Uterus (tissue), 4 donors: ENCODE measurements around the gene NCEH1. TPM values are rescaled to one million over a fixed set of nuclear protein-coding genes. Genes with fewer than 3 reads are reported as not detected.

Experiments used
- DNase-seq, 2 donors: peaks; one replicate each; pipeline ENCODE4 v3.0.0-alpha.2; 2019 to 2020
- H3K27ac ChIP-seq, 2 donors: fragments of 200-600 bp; sonication (generic); 1 replicate in 1 of 2; 2 replicates in 1 of 2; pipeline ENCODE4 v1.5.1; 2016 to 2018
- H3K27me3 ChIP-seq, 2 donors: fragments of 200-600 bp; sonication (generic); one replicate each; pipeline ENCODE4 v1.5.1; 2018 to 2019; ENCODE audit warnings: control low read depth in 1 of 2
- H3K36me3 ChIP-seq, 2 donors: fragments of 200-600 bp; sonication (generic); one replicate each; pipeline ENCODE4 v1.5.1; 2019; ENCODE audit warnings: control low read depth in 1 of 2
- H3K4me1 ChIP-seq, 2 donors: fragments of 200-600 bp; sonication (generic); one replicate each; pipeline ENCODE4 v1.5.1; 2018 to 2019; ENCODE audit warnings: control low read depth in 1 of 2
- H3K4me3 ChIP-seq, 2 donors: fragments of 200-600 bp; sonication (generic); 1 replicate in 1 of 2; 2 replicates in 1 of 2; pipeline ENCODE4 v1.5.1; 2018 to 2019; ENCODE audit warnings: mild to moderate bottlenecking in 1 of 2
- H3K9me3 ChIP-seq, 2 donors: fragments of 200-600 bp; sonication (generic); one replicate each; pipeline ENCODE4 v1.5.1; 2019; ENCODE audit warnings: control low read depth in 1 of 2
- POLR2A ChIP-seq, 2 donors: fragments of 450-650 bp; IDR thresholded peaks; one replicate each; pipeline ENCODE4 v1.6.1; 2016; ENCODE audit warnings: antibody characterized with exemption in 2 of 2, mild to moderate bottlenecking in 1 of 2, moderate library complexity in 1 of 2
- intact Hi-C: fragments of 100-400 bp; cut with DNase I; formaldehyde crosslinking; loops from one replicate; pipeline ENCODE4 v1.15.1; 2023; ENCODE audit warnings: low total_unique reads
- total RNA-seq, 4 donors: library from RNA; depleted of rRNA in 3 of 4; stranded (reverse); fragments of >200 nt in 3 of 4; gene quantifications; one replicate each; pipeline versions ENCODE4 v1.1.0 to v1.2.4, GENCODE V29; 2014 to 2023
- TF ChIP-seq, protein P1 (sequence below), 4 experiments: fragments of 200-600 bp in 2 of 4; fragments of 450-650 bp in 2 of 4; sonication (generic) in 2 of 4; IDR thresholded peaks; one replicate each; pipeline ENCODE4 v1.5.1; 2016 to 2019; ENCODE audit warnings: antibody characterized with exemption in 4 of 4, mild to moderate bottlenecking in 2 of 4, moderate library complexity in 1 of 4
- donor health status: DM: yes; HTN: yes; CAD: no.

Gene NCEH1
- total RNA-seq, 4 donors from 2014 or later, result 1.8 to 5.8 (median 5.4) TPM

DNA sequence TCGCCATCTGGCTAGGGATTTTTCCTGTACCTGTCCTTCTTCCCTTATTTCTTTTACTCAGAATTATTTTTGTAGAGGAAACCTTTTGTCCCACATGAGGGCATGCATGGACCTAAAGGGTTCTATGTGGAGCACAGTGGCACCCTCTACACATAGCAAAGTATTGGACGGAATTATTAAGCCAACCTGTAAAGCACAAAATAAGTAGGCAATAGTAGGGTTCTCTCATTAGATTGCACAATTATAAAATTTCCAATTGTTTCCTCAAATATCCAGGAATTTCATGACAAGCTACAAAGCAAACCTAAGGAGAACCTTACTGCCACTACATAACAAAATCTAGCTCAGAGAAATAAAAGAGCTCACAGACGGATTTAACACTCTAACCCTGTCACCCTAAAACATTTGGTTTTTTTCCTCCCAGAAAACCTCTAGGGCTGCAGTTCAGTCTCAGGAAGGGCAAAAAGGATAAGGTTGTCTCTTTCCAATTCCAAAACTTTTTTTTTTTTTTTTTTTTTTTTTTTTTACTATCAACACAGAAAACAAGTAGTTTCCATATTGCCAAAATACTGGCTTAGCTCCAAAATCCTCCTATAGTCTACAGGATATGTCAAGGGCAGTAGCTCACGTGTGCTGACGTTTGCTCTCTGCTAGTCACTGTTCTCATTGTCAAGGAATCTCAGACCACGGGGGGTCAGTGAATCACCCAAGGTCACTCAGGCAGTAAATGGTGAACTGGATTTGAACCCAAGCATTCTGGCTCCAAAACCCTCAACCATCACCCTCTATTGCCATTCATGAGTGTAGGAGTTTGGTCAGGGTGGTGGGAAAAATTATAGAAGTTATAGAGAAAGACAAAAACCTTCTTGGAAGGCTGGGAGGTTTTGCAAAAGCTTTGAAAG lies 52.3 kb downstream of the NCEH1 start:
- no peaks in the 10 kb centered on the region for H3K4me1 ChIP-seq
- DNase-seq, result peak in 1 of 2 donors; percentile 27
- intact Hi-C loops, result no loop called here
- peak overlapping the region in 1 of 2 donors; percentile 10 for H3K27ac ChIP-seq
- H3K27me3 ChIP-seq, result no peaks in the 10 kb centered on the region
- H3K36me3 ChIP-seq, result no peaks in the 10 kb centered on the region
- TF ChIP-seq, protein P1, sequence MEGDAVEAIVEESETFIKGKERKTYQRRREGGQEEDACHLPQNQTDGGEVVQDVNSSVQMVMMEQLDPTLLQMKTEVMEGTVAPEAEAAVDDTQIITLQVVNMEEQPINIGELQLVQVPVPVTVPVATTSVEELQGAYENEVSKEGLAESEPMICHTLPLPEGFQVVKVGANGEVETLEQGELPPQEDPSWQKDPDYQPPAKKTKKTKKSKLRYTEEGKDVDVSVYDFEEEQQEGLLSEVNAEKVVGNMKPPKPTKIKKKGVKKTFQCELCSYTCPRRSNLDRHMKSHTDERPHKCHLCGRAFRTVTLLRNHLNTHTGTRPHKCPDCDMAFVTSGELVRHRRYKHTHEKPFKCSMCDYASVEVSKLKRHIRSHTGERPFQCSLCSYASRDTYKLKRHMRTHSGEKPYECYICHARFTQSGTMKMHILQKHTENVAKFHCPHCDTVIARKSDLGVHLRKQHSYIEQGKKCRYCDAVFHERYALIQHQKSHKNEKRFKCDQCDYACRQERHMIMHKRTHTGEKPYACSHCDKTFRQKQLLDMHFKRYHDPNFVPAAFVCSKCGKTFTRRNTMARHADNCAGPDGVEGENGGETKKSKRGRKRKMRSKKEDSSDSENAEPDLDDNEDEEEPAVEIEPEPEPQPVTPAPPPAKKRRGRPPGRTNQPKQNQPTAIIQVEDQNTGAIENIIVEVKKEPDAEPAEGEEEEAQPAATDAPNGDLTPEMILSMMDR (IDR thresholded peaks at IDR 0.05), result no peak
- no peak for TF ChIP-seq POLR2A (IDR thresholded peaks at IDR 0.05)
- no peaks in the 10 kb centered on the region for H3K9me3 ChIP-seq
- H3K4me3 ChIP-seq, result no peak overlapping the region

DNA sequence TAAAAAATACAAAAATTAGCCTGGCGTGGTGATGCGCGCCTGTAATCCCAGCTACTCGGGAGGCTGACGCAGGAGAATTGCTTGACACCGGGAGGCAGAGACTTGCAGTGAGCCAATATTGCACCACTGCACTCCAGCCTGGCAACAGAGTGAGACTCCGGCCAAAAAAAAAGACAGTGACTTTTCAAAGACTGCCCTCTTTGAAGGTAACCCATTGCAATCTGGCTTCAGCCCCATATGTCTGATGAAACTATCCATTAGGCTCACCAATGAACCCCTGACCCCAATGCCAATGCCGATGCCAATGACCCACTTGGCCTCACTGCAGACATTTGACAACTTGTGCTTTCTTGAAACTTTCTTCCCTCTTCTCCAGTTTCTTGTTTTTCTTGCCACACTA lies 54.3 kb downstream of the NCEH1 start:
- H3K4me1 ChIP-seq, result no peaks in the 10 kb centered on the region
- H3K36me3 ChIP-seq, result no peaks in the 10 kb centered on the region
- H3K4me3 ChIP-seq, result no peak overlapping the region
- H3K27me3 ChIP-seq, result no peaks in the 10 kb centered on the region
- H3K9me3 ChIP-seq, result no peaks in the 10 kb centered on the region
- intact Hi-C loops, result no loop called here
- TF ChIP-seq, protein P1 (IDR thresholded peaks at IDR 0.05), result no peak
- TF ChIP-seq POLR2A (IDR thresholded peaks at IDR 0.05), result no peak
- DNase-seq, result no peak
- no peak overlapping the region for H3K27ac ChIP-seq

DNA sequence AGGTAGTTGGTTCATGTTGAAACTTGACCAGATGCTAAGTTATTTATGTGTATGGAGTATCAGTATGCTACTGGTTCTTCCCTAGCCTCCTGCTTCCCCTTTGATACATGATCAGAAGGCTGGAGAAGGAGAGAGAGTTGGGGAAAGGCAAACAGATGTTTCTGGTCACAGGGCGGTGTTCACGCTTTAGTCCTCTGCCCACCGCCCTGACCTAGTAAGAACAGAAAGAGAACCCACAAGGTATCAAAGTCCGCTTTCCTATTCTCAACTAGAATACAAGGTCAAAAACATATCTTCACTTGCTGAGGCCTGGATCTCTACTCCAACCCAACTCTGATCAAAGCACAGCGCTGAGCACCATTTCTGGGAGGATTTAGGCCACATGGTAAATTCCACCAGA lies 55.5 kb downstream of the NCEH1 start:
- TF ChIP-seq, protein P1 (IDR thresholded peaks at IDR 0.05), result no peak
- TF ChIP-seq POLR2A (IDR thresholded peaks at IDR 0.05), result no peak
- intact Hi-C loops, result no loop called here
- DNase-seq, result no peak
- Histone ChIP-seq H3K27ac (no peak overlapping the region), H3K36me3 (no peaks in the 10 kb centered on the region), H3K27me3 (no peaks in the 10 kb centered on the region), H3K4me3 (no peak overlapping the region), H3K4me1 (no peaks in the 10 kb centered on the region), H3K9me3 (no peaks in the 10 kb centered on the region)

DNA sequence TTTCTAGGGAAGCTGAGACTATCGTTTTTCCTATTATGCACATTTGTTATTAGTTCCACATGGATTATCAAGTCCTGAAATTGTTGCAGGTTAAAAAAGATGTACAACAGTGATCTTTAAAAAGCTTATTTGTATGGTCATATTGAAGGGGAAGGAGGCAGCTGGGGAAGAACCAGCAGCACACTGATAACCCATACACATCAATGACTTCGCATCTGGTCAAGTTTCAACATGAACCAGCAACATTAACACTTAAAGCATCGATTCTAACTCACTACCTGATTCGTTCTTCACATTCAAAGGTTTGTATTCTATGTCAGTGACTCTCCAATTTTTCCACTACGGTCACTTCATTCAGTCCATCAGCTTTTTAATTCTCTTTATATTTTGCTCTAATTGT lies 56.4 kb downstream of the NCEH1 start:
- H3K27ac ChIP-seq, result no peak overlapping the region
- no peaks in the 10 kb centered on the region for H3K27me3 ChIP-seq
- DNase-seq, result no peak
- no peaks in the 10 kb centered on the region for H3K36me3 ChIP-seq
- H3K4me1 ChIP-seq, result no peaks in the 10 kb centered on the region
- intact Hi-C loops, result no loop called here
- H3K9me3 ChIP-seq, result no peaks in the 10 kb centered on the region
- no peak for TF ChIP-seq POLR2A (IDR thresholded peaks at IDR 0.05)
- TF ChIP-seq, protein P1 (IDR thresholded peaks at IDR 0.05), result no peak
- no peak overlapping the region for H3K4me3 ChIP-seq

DNA sequence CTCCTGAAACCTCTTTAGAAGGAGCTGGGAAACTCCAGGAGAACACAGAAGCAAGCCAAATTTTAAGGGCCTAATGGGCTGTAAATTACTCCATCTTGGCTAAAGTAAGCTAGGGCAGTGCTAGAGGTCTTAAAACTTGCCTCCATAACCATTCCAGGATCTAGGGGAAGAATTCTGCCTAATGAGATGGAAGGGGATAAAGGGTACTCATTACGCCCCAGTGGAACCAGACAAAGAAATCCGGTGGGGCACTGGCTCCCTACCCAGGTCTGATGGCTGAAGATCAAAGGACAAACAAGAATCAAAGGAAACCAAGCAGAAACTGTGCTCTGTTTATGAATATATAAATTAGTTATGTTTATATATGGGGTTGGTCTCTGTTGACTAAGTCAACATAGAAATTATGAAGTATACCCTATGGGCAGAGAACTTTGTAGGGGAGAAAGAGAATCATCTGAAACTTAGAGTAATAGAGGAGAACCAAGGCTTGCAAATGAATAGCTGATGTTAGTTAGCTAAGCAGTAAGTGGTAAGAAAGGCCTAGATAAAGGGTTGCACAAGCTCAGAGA lies 57.8 kb downstream of the NCEH1 start:
- intact Hi-C loops, result no loop called here
- no peak for TF ChIP-seq POLR2A (IDR thresholded peaks at IDR 0.05)
- TF ChIP-seq, protein P1 (IDR thresholded peaks at IDR 0.05), result no peak
- Histone ChIP-seq H3K4me3 (no peak overlapping the region), H3K27me3 (no peaks in the 10 kb centered on the region), H3K4me1 (no peaks in the 10 kb centered on the region), H3K36me3 (no peaks in the 10 kb centered on the region), H3K27ac (no peak overlapping the region), H3K9me3 (no peaks in the 10 kb centered on the region)
- DNase-seq, result no peak
